HG02588 (cell line): ENCODE results near the gene CYCS.

ENCODE experiments used
- ATAC-seq: cut with Tn5 transposase; IDR thresholded peaks from one replicate; pipeline ENCODE4 v1.9.1; 2021; ENCODE audit warnings: mild to moderate bottlenecking, moderate library complexity; ENCODE audit not compliant: unreplicated experiment

The CYCS gene

GRCh38 chr7:25075459-25075858 lies 49.6 kb downstream of the CYCS start:
- ATAC-seq = no peak

- ATAC-seq = no peak
Observed at GRCh38 chr7:25073451-25073850, 51.6 kb downstream of the CYCS start.
